ENCODE data around the gene ECEL1. TPM values are rescaled to one million over a fixed set of nuclear protein-coding genes. Genes with fewer than 3 reads are reported as not detected.

Gene ECEL1
- total and polyA plus RNA-seq, 9 of the 15 experiments (the other 6 are each of a cell fraction or from before 2014, with no cell fraction given) = 0.09 TPM; not detected in 8

GRCh38 chr2:232488721-232489300, 1.2 kb upstream of the ECEL1 start:
- 8% methylated on average over 2 of the region's 5 CpGs for WGBS (ENCODE audit: insufficient coverage, low coverage, missing lambda C conversion rate)
- Histone ChIP-seq H3K4me1 (replicated peaks in 1 of 2; ENCODE audit: control insufficient read depth in 2 of 2, insufficient read depth in 2 of 2, low read length in 2 of 2) (no peaks in the 10 kb centered on the region), H3K4me2 (ENCODE audit: insufficient read depth, low read length) (no peak overlapping the region), H3K9me1 (ENCODE audit: control insufficient read depth, insufficient read depth, low read length) (no peaks in the 10 kb centered on the region), H3K4me3 (no peak overlapping the region), H3K27me3 (ENCODE audit: control insufficient read depth in 2 of 2, insufficient read depth in 2 of 2, low read length in 2 of 2) (peaks cover 0 to 19% of the 10 kb centered on the region in 2 experiments; a peak in 2 of 5 replicates), H3K9me3 (replicated peaks; ENCODE audit: control insufficient read depth, insufficient read depth, low read depth, low read length) (no peaks in the 10 kb centered on the region), H3K9ac (ENCODE audit: insufficient read depth in 1 of 2, low read depth in 2 of 2, low read length in 2 of 2) (no peak overlapping the region), H3K27ac (ENCODE audit: extremely low read depth, low read depth, low read length) (no peak overlapping the region), H3K36me3 (ENCODE audit: control insufficient read depth, insufficient read depth, low read length) (no peaks in the 10 kb centered on the region), H4K20me1 (replicated peaks; ENCODE audit: control insufficient read depth, insufficient read depth, low read length) (no peaks in the 10 kb centered on the region), H2AFZ (ENCODE audit: low read depth, low read length) (no peak overlapping the region), H3K79me2 (ENCODE audit: control insufficient read depth, insufficient read depth, low read length) (no peaks in the 10 kb centered on the region)
- ChIA-PET POLR2A (no interaction called here), CTCF (ENCODE audit: low intra/inter-chr PET ratio) (no interaction called here)
- DNase-seq (ENCODE audit: extremely low read depth in 1 of 4, low spot score in 3 of 4) (no peak), ATAC-seq (no peak), FAIRE-seq (no peak)
- intact Hi-C loops (cut with micrococcal nuclease) (no loop called here), in situ Hi-C loops (cut with MboI) (no loop called here)
- BruUV-seq (replicated peaks) = no TSS peak
- TF ChIP-seq ZNF449 (CRISPR knock-in tag; IDR thresholded peaks at IDR 0.05) (no peak), CEBPB (tag; IDR thresholded peaks at IDR 0.05) (no peak), NR2C1 (IDR thresholded peaks at IDR 0.05) (no peak), NR2C1 (tag; IDR thresholded peaks at IDR 0.05) (no peak), DDX20 (tag; IDR thresholded peaks at IDR 0.05; ENCODE audit: low read depth) (no peak), ZNF444 (CRISPR knock-in tag; IDR thresholded peaks at IDR 0.05) (no peak), FOXA1 (IDR thresholded peaks at IDR 0.05; ENCODE audit: borderline replicate concordance) (no peak)
